GM18868 (cell line): ENCODE results near the gene BABAM2.
"Not testable (repeated sequence)": the region's sequence is repeated elsewhere in the genome, so short reads cannot be mapped to it uniquely, and the experiment has no call there.

ENCODE experiments used
- ATAC-seq: cut with Tn5 transposase; IDR thresholded peaks from one replicate; pipeline ENCODE4 v1.9.1; 2021; ENCODE audit warnings: mild to moderate bottlenecking, moderate library complexity; ENCODE audit not compliant: unreplicated experiment

BABAM2 gene

GRCh38 chr2:27968957-27969356, 78.4 kb downstream of the BABAM2 start:
- ATAC-seq: not testable (repeated sequence)

GRCh38 chr2:27972311-27972710, 81.8 kb downstream of the BABAM2 start:
- ATAC-seq: no peak

DNA sequence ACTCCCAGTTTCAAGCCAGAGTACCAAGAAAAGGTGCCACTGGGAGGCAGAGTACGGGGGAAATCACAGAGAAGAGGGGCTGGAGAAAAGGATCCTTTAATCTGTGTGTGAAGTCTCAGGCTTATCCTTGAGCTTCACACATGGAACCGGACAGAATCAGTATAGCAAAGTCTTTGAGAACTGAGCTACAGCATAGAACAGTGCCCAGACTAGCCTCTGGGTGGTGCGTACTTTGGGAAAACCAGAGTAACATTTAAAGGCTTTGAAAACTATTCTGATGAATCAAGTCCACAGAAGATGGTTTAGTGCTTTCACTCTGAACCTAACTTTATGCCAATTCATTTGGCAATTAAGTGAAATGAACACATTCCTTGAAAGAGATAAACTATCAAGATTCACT, 83.1 kb downstream of the BABAM2 start:
- no peak for ATAC-seq

DNA sequence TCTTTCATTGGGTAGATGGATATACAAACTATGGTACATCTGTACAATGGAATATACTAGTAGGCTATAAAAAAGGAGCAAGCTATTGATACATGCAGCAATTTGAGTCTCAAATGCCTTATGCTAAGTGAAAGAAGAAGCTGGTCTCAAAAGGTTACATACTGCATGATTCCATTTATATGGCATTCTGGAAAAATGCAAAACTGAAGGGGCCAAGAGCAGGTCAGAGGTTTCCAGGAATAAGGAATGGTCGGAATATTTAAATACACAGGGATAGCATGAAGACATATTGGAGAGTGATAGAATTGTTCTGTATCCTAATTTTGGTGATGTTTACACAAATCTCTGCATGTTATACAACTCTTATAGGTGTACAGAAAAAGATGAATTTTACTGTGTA, 85.8 kb downstream of the BABAM2 start:
- no peak for ATAC-seq

DNA sequence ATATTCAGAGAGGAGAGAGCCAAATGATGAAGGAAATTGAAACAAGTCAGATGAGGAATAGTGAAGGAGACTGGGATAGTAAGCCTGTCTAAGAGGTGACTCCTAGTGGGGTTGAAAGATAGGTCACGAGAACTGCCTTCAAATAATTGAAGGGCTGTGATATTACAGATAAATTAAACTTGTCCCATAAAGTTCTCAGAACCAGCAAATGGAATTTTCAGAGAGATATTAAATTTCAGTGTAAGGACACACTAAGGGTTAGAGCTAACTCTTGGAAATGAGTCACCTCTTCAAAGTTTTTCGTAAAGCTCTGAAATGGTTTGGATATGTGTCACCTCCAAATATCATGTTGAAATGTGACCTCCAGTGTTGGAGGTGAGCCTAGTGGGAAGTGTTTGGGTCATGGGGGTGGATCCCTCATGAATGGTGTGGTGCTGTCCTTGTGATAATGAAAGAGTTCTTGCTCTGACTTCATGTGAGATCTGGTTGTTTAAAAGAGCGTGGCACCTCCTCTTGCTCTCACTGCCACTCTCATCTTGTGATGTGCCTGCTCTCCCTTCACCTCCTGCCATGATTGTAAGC, 87.3 kb downstream of the BABAM2 start:
- no peak for ATAC-seq

GRCh38 chr2:27978761-27979160, 88.2 kb downstream of the BABAM2 start:
- ATAC-seq: not testable (repeated sequence)

DNA sequence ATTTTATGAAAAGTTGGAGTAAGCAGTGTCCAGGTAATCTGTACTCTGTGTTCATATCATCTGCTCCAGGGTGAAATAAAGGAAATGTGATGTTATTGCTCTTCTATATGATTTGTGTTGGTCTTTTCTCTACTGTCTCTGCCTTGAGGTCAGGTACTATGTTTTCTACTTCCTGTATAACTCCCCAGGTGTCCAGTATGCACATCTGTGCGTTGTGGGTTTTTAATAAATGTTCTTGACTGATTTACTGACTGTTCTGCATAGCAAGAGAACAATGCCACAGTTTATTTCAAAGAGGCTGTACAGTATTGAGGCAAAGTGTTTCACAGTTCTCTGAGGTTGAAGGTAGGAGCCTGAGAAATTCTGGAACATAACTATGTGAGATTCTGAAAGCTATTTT, 89.7 kb downstream of the BABAM2 start:
- ATAC-seq: no peak

- no peak for ATAC-seq
Observed at GRCh38 chr2:27984153-27984552, 93.6 kb downstream of the BABAM2 start.

DNA sequence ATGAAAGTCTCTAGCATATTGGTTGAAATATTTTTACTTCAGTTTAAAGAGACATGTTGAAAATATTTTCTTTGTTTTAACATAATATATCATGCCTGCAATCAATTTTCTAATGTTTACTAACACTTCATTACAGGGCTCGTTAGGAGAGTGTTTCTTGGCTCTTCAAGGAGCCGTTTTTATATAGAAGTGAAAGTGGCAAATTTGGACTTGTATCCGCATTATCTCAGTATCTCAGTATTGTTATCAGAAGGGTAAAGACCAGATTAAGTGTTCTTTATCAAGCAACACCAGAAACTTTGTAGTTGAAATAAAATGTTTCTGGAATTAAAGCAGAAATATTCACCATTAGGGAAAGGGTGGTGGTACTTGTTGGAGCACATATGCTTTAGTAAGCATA, 97.8 kb downstream of the BABAM2 start:
- no peak for ATAC-seq

GRCh38 chr2:27988718-27989117, 98.2 kb downstream of the BABAM2 start:
- no peak for ATAC-seq

GRCh38 chr2:27989149-27989548, 98.6 kb downstream of the BABAM2 start:
- no peak for ATAC-seq

- no peak for ATAC-seq
Observed at GRCh38 chr2:27990030-27990590, 99.6 kb downstream of the BABAM2 start.

DNA sequence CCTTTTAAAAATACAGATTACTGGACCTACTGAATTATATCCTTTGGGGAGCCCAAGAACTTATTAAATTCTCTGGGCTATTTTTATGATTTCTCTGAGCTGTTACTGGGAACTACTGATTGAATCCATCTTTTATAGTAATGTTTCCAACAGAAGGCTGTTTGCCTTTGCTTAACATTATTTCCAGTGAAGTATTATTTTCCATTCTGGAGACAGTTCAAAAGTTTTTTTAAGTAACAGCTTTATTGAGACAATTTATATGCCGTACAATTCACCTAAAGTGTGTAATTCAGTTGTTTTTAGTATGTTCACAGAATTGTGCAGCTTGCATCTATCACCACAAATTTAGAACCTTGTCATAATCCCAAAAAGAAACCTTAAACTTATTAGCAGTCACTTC, 100.6 kb downstream of the BABAM2 start:
- ATAC-seq: no peak

- ATAC-seq: no peak
Observed at GRCh38 chr2:27992787-27993401, 102.4 kb downstream of the BABAM2 start.

DNA sequence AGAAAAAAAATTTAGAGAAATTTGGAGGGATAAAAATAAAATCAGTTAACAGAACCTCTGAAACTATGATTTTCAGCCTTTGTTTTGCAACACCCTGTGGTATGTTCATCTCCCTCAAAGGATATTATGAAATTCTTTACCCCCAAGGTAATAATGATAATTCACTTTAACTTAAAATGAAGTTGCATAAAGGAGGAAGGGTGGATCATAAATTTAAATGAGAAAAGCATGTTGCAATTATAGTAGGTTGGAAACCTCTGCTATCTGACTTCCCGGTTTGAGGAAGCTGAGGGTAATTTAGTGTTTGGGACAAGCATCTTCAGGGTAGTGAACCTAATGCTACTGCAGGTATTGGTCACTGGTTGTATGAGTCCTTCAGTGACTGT, 102.9 kb downstream of the BABAM2 start:
- ATAC-seq: no peak

DNA sequence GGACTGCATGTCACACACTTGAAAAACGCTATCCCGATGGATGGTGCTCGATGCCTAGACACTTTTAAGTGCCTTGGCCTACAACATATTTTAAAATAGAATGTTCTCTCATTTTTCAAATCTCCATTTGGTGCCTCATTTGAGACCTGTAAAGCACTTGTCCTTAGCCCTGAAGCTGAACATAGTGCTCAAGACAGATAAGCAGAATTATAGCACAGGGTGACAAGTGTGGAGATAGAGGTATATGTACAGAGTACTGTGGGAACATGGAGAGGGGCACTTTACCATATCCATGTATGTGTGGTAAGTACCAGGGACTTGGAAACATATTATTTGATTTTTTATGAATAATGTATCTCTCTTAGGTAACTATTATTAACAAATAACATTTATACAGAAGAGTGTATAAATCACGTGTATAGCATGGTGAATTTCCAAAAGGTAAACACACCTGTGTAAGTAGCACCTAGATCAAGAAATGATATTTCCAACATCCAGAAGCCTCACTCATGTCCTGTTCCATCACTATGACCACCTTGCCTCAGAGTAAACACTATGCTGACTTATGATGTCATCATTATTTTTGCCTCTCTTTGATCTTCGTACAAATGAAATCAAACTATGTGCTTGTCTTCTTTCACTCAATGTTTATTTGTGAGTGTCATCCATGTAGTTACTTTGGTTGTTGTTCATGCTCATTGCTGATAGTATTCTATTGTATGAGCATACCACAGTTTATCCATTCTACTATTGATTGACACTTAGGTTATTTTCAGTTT, 103.6 kb downstream of the BABAM2 start:
- no peak for ATAC-seq

- ATAC-seq: no peak
Observed at GRCh38 chr2:27996156-27996922, 105.8 kb downstream of the BABAM2 start.

GRCh38 chr2:28000287-28000686, 109.8 kb downstream of the BABAM2 start:
- no peak for ATAC-seq

DNA sequence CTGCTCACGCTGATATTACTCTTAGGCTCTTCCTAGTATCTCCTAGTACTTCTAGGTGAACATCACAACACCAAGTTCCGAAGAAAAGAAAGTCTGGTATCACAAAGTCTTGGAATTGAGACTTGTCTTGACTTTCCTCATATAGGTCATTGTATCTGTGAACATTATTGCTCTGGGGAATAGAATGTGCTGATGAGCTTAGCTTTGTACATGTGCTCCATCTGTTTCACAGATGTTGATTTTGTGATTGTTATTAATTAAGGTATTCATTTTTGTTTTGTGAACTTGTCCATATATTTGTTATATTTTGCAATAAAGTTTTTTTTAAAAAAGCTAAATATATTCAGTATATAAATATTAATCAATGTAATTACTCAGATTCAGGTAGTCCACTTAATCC, 111.7 kb downstream of the BABAM2 start:
- no peak for ATAC-seq

DNA sequence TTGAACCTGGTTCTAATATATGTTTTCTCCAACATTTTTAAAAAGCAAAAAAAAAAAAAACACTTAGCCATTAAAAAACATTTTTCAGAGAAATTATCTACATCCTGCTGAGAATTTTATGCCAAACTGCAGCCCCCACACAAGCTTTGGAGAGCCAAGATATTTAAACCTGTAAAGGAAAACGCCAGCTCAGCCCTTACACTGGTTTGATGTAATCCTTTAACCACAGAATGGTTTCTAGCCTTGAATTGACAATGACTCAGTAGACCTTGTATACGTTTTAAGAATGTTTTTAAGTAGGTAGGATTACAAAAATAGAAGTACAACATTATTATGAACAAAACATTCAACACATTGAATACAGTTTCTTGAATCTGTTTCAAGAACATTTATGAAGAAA, 113.6 kb downstream of the BABAM2 start:
- no peak for ATAC-seq

DNA sequence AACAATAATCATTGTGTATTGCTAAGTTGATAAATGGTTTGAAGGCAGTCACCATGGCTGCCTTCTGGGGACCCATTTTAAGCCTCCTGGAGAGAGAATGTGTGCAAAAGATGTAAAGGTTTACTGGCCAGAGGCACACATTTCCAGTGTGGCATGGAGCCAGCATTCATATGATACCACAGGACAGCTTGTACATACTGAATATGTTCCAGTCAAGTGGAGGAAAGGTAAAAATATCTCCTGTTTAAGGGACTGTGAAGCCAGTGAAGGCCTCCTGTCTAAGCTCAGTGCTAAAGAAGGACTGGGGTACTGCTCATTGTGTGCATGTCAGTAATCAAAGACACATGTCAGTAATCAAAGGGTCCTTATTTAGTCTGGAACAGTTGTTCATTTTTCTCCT, 119.2 kb downstream of the BABAM2 start:
- no peak for ATAC-seq
